Globus pallidus (tissue), 1 donor: ENCODE results near the gene VDAC1.
"Not testable (repeated sequence)": the region's sequence is repeated elsewhere in the genome, so short reads cannot be mapped to it uniquely, and the experiment has no call there.

Experiments
- DNase-seq: peaks from one replicate; pipeline ENCODE4 v3.0.0-alpha.2; 2015; ENCODE audit warnings: low spot score

The VDAC1 gene

GRCh38 chr5:133967698-133968203, 37.0 kb downstream of the VDAC1 start:
- DNase-seq: no peak

- DNase-seq: no peak
Observed at GRCh38 chr5:133967124-133967523, 37.7 kb downstream of the VDAC1 start.

GRCh38 chr5:133966090-133966489, 38.7 kb downstream of the VDAC1 start:
- DNase-seq: no peak

- no peak for DNase-seq
Observed at GRCh38 chr5:133963493-133964128, 41.2 kb downstream of the VDAC1 start.

GRCh38 chr5:133962801-133963476, 41.8 kb downstream of the VDAC1 start:
- no peak for DNase-seq

- no peak for DNase-seq
Observed at GRCh38 chr5:133962131-133962530, 42.6 kb downstream of the VDAC1 start.

- no peak for DNase-seq
Observed at GRCh38 chr5:133959643-133960042, 45.1 kb downstream of the VDAC1 start.

- no peak for DNase-seq
Observed at GRCh38 chr5:133957591-133957990, 47.2 kb downstream of the VDAC1 start.

GRCh38 chr5:133957080-133957479, 47.7 kb downstream of the VDAC1 start:
- DNase-seq: no peak

GRCh38 chr5:133956196-133956595, 48.6 kb downstream of the VDAC1 start:
- not testable (repeated sequence) for DNase-seq

GRCh38 chr5:133953568-133954145, 51.1 kb downstream of the VDAC1 start:
- DNase-seq: no peak

GRCh38 chr5:133952729-133953567, 51.8 kb downstream of the VDAC1 start:
- DNase-seq: no peak

GRCh38 chr5:133950821-133951612, 53.8 kb downstream of the VDAC1 start:
- DNase-seq: no peak

- no peak for DNase-seq
Observed at GRCh38 chr5:133948721-133949120, 56.1 kb downstream of the VDAC1 start.

- DNase-seq: no peak
Observed at GRCh38 chr5:133947431-133947841, 57.3 kb downstream of the VDAC1 start.

GRCh38 chr5:133945568-133945967, 59.2 kb downstream of the VDAC1 start:
- peak; percentile 59 for DNase-seq

- no peak for DNase-seq
Observed at GRCh38 chr5:133944263-133945185, 60.3 kb downstream of the VDAC1 start.

GRCh38 chr5:133943475-133943817, 61.3 kb downstream of the VDAC1 start:
- DNase-seq: no peak

- no peak for DNase-seq
Observed at GRCh38 chr5:133942614-133943474, 61.9 kb downstream of the VDAC1 start.
